ENCODE measurements around the gene LRP3.

- no peak for TF ChIP-seq POLR2AphosphoS5 (IDR thresholded peaks at IDR 0.05)
- no peak for TF ChIP-seq CTCF (IDR thresholded peaks at IDR 0.05; ENCODE audit: poor library complexity, severe bottlenecking)
These were observed 13.0 kb downstream of the LRP3 start for GRCh38 chr19:33207040-33207620.

Measured in neural cell (in vitro differentiated cells).